ENCODE data around the gene RAD18. TPM values are rescaled to one million over a fixed set of nuclear protein-coding genes. Genes with fewer than 3 reads are reported as not detected.

Gene RAD18
- total RNA-seq, 1 experiment from 2014 or later, result 46.6 TPM

DNA sequence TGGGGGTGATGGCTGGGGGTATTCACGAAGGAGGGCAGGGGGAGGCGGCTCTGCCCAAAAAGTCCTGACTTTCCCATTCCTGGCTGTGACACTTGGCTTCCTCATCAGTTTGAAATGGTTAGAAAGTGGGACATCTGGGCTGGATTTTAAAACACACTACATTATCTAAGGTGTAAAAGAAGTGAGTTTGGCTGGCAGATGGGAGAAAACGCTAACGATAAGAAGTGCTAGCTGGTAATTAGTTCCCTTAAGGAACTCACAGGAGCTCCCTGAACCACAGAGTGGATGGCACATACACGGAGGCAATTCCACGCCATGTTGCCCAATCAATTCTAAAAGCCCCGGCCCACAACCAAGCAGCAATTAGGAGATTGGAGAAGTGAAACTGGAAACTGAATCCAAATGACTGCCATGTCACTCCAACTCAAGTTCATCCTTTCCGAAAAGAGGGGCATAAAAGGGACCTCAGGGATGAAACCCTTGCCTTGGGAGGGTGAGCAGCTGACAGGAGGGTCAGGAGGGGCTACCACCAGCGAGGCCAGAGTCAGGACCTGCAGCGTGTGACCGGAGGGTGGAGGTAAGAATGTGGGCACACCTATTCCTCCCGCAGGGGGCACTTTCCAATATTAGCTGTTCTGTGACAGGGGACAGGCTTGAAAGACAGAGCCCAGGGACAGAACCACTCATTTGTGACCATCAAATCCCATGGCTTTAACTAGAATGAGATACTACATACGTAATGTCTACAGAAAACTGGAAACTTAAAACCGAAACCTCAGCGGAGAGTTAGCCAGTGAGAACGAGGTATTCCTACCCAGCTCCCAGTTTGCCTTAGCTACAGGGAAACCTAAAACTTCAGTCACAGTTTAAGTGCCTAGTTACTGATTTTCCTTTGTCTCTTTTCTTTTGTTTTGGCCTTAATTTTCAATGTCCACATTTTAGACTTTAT lies 98.6 kb downstream of the RAD18 start:
- ChIA-PET CTCF (no interaction called here), POLR2A (ENCODE audit: unreplicated experiment) (no interaction called here)
- intact Hi-C loops (cut with micrococcal nuclease), result loop anchor here (5.0 kb wide), 1 partner anchor 182 kb away; no protein-coding TSS in a partner anchor

GRCh38 chr3:8863891-8864290 lies 99.4 kb downstream of the RAD18 start:
- no peaks in the 10 kb centered on the region for H3K9me3 ChIP-seq (ENCODE audit: low read length)
- intact Hi-C loops (cut with micrococcal nuclease), result no loop called here
- no peak overlapping the region for H2AFZ ChIP-seq (ENCODE audit: low read length)
- peaks cover 14% of the 10 kb centered on the region for H3K4me1 ChIP-seq (ENCODE audit: insufficient read depth, low read length)
- DNase-seq, result no peak
- H3K9ac ChIP-seq (ENCODE audit: low read length), result no peak overlapping the region
- H3K36me3 ChIP-seq (ENCODE audit: low read depth, low read length), result no peaks in the 10 kb centered on the region
- ChIA-PET POLR2A (ENCODE audit: unreplicated experiment) (no interaction called here), CTCF (no interaction called here)
- no TSS peak for BruUV-seq (replicated peaks)
- H4K20me1 ChIP-seq (ENCODE audit: low read length), result no peaks in the 10 kb centered on the region
- no peak for ATAC-seq
- no peak overlapping the region for H3K4me2 ChIP-seq (ENCODE audit: low read length)
- no peak overlapping the region for H3K4me3 ChIP-seq (ENCODE audit: low read length)
- no peaks in the 10 kb centered on the region for H3K27me3 ChIP-seq (ENCODE audit: low read length)
- no peaks in the 10 kb centered on the region for H3K79me2 ChIP-seq (ENCODE audit: low read length)
- H3K27ac ChIP-seq (ENCODE audit: low read length), result no peak overlapping the region
- H3K9me2 ChIP-seq (replicated peaks; ENCODE audit: low read length), result no peaks in the 10 kb centered on the region
- no peak for TF ChIP-seq EZH2 (IDR thresholded peaks at IDR 0.05; ENCODE audit: low read length, unreplicated experiment)
- no peak for TF ChIP-seq EZH2phosphoT487 (IDR thresholded peaks at IDR 0.05; ENCODE audit: borderline replicate concordance, low read length)
- no peak for TF ChIP-seq CTCF (conservative IDR thresholded peaks at IDR 0.05; ENCODE audit: low read depth, low read length)
- peaks cover 4% of the 10 kb centered on the region for H3F3A ChIP-seq (ENCODE audit: low read length, unreplicated experiment)

More for the DNA sequence above, 98.6 kb downstream of the RAD18 start:
- no peak for ATAC-seq
- Histone ChIP-seq H3K9me3 (ENCODE audit: low read length) (no peaks in the 10 kb centered on the region), H3K4me1 (ENCODE audit: insufficient read depth, low read length) (peaks cover 20% of the 10 kb centered on the region), H3K9ac (ENCODE audit: low read length) (no peak overlapping the region), H3K79me2 (ENCODE audit: low read length) (no peaks in the 10 kb centered on the region), H4K20me1 (ENCODE audit: low read length) (no peaks in the 10 kb centered on the region), H3K4me3 (ENCODE audit: low read length) (no peak overlapping the region), H3K36me3 (ENCODE audit: low read depth, low read length) (no peaks in the 10 kb centered on the region), H3K27ac (ENCODE audit: low read length) (no peak overlapping the region), H2AFZ (ENCODE audit: low read length) (no peak overlapping the region), H3K9me2 (replicated peaks; ENCODE audit: low read length) (no peaks in the 10 kb centered on the region), H3F3A (ENCODE audit: low read length, unreplicated experiment) (peaks cover 9% of the 10 kb centered on the region), H3K27me3 (ENCODE audit: low read length) (no peaks in the 10 kb centered on the region), H3K4me2 (ENCODE audit: low read length) (no peak overlapping the region)
- TF ChIP-seq EZH2phosphoT487 (IDR thresholded peaks at IDR 0.05; ENCODE audit: borderline replicate concordance, low read length) (no peak), CTCF (conservative IDR thresholded peaks at IDR 0.05; ENCODE audit: low read depth, low read length) (no peak), EZH2 (IDR thresholded peaks at IDR 0.05; ENCODE audit: low read length, unreplicated experiment) (no peak)
- DNase-seq, result no peak
- no TSS peak for BruUV-seq (replicated peaks)

All from PC-3 (cell line).